ENCODE results near the gene KCNJ9.

DNA sequence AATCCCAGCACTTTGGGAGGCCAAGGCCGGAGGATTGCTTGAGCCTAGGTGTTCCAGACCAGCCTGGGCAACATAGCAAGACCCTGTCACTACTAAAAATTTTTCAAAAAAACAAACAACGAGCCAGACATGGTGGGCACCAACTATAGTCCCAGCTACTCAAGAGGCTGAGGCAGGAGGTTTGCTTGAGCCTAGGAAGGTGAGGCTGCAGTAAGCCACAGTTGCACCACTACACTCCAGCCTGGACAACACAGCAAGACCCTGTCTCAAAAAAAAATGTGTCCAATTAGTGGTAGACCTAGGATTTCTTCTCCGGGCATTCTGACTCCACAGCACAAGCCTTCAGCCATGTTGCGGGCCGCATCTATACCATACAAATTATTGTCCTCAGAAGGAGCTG is 23.8 kb downstream of the KCNJ9 start:
- TF ChIP-seq, protein P1, sequence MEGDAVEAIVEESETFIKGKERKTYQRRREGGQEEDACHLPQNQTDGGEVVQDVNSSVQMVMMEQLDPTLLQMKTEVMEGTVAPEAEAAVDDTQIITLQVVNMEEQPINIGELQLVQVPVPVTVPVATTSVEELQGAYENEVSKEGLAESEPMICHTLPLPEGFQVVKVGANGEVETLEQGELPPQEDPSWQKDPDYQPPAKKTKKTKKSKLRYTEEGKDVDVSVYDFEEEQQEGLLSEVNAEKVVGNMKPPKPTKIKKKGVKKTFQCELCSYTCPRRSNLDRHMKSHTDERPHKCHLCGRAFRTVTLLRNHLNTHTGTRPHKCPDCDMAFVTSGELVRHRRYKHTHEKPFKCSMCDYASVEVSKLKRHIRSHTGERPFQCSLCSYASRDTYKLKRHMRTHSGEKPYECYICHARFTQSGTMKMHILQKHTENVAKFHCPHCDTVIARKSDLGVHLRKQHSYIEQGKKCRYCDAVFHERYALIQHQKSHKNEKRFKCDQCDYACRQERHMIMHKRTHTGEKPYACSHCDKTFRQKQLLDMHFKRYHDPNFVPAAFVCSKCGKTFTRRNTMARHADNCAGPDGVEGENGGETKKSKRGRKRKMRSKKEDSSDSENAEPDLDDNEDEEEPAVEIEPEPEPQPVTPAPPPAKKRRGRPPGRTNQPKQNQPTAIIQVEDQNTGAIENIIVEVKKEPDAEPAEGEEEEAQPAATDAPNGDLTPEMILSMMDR (IDR thresholded peaks at IDR 0.05): no peak
- TF ChIP-seq POLR2A (IDR thresholded peaks at IDR 0.05): no peak

Data from right lobe of liver (tissue), 4 donors.